Liver (tissue), 9 donors: Measurements from ENCODE around the gene GVQW3. TPM values are rescaled to one million over a fixed set of nuclear protein-coding genes. Genes with fewer than 3 reads are reported as not detected.

Experiments
- DNase-seq: peaks from one replicate; pipeline ENCODE4 v3.0.0-alpha.2; 2017; ENCODE audit warnings: low spot score
- H3K27ac ChIP-seq, 2 donors: one replicate each; pipeline ENCODE4 v1.7.0; 2013; ENCODE audit warnings: inconsistent platforms in 2 of 2, low read length in 2 of 2, control low read depth in 1 of 2, low read depth in 1 of 2, mild to moderate bottlenecking in 1 of 2
- H3K27me3 ChIP-seq, 4 donors: one replicate each; pipeline versions ENCODE4 v1.6.1 to v1.7.0; 2013; ENCODE audit warnings: low read length in 3 of 4, inconsistent platforms in 1 of 4, mild to moderate bottlenecking in 1 of 4, moderate library complexity in 1 of 4; ENCODE audit not compliant: control insufficient read depth in 4 of 4, insufficient read depth in 4 of 4
- H3K36me3 ChIP-seq, 4 donors: one replicate each; pipeline versions ENCODE4 v1.6.1 to v1.7.0; 2013; ENCODE audit warnings: low read length in 3 of 4, mild to moderate bottlenecking in 3 of 4, low read depth in 1 of 4, moderate library complexity in 1 of 4; ENCODE audit not compliant: control insufficient read depth in 4 of 4, insufficient read depth in 3 of 4
- H3K4me1 ChIP-seq, 4 donors: one replicate each; pipeline versions ENCODE4 v1.6.1 to v1.7.0; 2013; ENCODE audit warnings: low read length in 3 of 4, mild to moderate bottlenecking in 3 of 4, moderate library complexity in 1 of 4; ENCODE audit not compliant: control insufficient read depth in 4 of 4, insufficient read depth in 4 of 4
- H3K4me3 ChIP-seq, 3 donors: one replicate each; pipeline versions ENCODE4 v1.6.1 to v1.7.0; 2013; ENCODE audit warnings: low read length in 3 of 3, control low read depth in 1 of 3, low read depth in 1 of 3, mild to moderate bottlenecking in 1 of 3
- H3K9ac ChIP-seq, 2 donors: one replicate each; pipeline ENCODE4 v1.7.0; 2013; ENCODE audit warnings: low read length in 2 of 2, mild to moderate bottlenecking in 2 of 2, moderate library complexity in 2 of 2, control low read depth in 1 of 2, low read depth in 1 of 2
- H3K9me3 ChIP-seq, 4 donors: one replicate each; pipeline versions ENCODE4 v1.6.1 to v1.7.0; 2013; ENCODE audit warnings: low read length in 3 of 4; ENCODE audit not compliant: control insufficient read depth in 4 of 4
- EGR1 ChIP-seq, 2 donors: IDR thresholded peaks; 2 replicates each; pipeline ENCODE4 v1.6.1; 2016 to 2018; ENCODE audit warnings: antibody characterized with exemption in 2 of 2, low read depth in 2 of 2
- FOXA1 ChIP-seq: IDR thresholded peaks from 2 replicates; pipeline ENCODE4 v1.6.1; 2016; ENCODE audit warnings: antibody characterized with exemption
- FOXA2 ChIP-seq: IDR thresholded peaks from 2 replicates; pipeline ENCODE4 v1.6.1; 2016; ENCODE audit warnings: antibody characterized with exemption
- GABPA ChIP-seq, 2 donors: IDR thresholded peaks in 1 of 2; conservative IDR thresholded peaks in 1 of 2; 2 replicates each; pipeline ENCODE4 v1.6.1; 2016; ENCODE audit warnings: antibody characterized with exemption in 2 of 2, mild to moderate bottlenecking in 1 of 2, moderate library complexity in 1 of 2
- HNF4A ChIP-seq, 2 donors: conservative IDR thresholded peaks; 2 replicates each; pipeline ENCODE4 v1.6.1; 2016; ENCODE audit warnings: antibody characterized with exemption in 2 of 2, mild to moderate bottlenecking in 2 of 2
- HNF4G ChIP-seq: IDR thresholded peaks from 2 replicates; pipeline ENCODE4 v1.6.1; 2016; ENCODE audit warnings: antibody characterized with exemption
- JUND ChIP-seq, 2 donors: IDR thresholded peaks; 2 replicates each; pipeline ENCODE4 v1.6.1; 2016; ENCODE audit warnings: antibody characterized with exemption in 2 of 2
- NR2F2 ChIP-seq: IDR thresholded peaks from 2 replicates; pipeline ENCODE4 v1.6.1; 2016; ENCODE audit warnings: antibody characterized with exemption
- RAD21 ChIP-seq, 2 donors: IDR thresholded peaks; 2 replicates each; pipeline ENCODE4 v1.6.1; 2016; ENCODE audit warnings: antibody characterized with exemption in 2 of 2, mild to moderate bottlenecking in 2 of 2
- RXRA ChIP-seq, 2 donors: IDR thresholded peaks; 2 replicates each; pipeline ENCODE4 v1.6.1; 2017 to 2018; ENCODE audit warnings: antibody characterized with exemption in 2 of 2, mild to moderate bottlenecking in 1 of 2
- SP1 ChIP-seq: IDR thresholded peaks from 2 replicates; pipeline ENCODE4 v1.6.1; 2018; ENCODE audit warnings: antibody characterized with exemption, mild to moderate bottlenecking
- TAF1 ChIP-seq: conservative IDR thresholded peaks from 2 replicates; pipeline ENCODE4 v1.6.1; 2016; ENCODE audit warnings: antibody characterized with exemption, mild to moderate bottlenecking
- YY1 ChIP-seq: IDR thresholded peaks from 2 replicates; pipeline ENCODE4 v1.6.1; 2016; ENCODE audit warnings: antibody characterized with exemption, mild to moderate bottlenecking
- WGBS: extraction: QIAGEN DNeasy Blood & Tissue Kit; methylation state at CpG from one replicate; pipeline ENCODE4 v1.1.7; 2013; 5-methylcytosine and 5-hydroxymethylcytosine counted together
- polyA plus RNA-seq, 2 donors: library from polyadenylated mRNA; stranded (reverse) in 1 of 2; unstranded in 1 of 2; fragments of 200-250 nt in 1 of 2; fragments of >200 nt in 1 of 2; fragmentation: Nextera tagmentation in 1 of 2; extraction: Ambion mirVana in 1 of 2; gene quantifications; one replicate each; pipeline versions ENCODE4 v1.2.1 to v1.2.3, GENCODE V29; 2013 to 2015
- total RNA-seq, 2 donors: library from RNA; depleted of rRNA; stranded (reverse); fragments of >200 nt; gene quantifications; one replicate each; pipeline ENCODE4 v1.2.3, GENCODE V29; 2014
- TF ChIP-seq, protein P1 (sequence below): IDR thresholded peaks from 2 replicates; pipeline ENCODE4 v1.6.1; 2016; ENCODE audit warnings: antibody characterized with exemption
- TF ChIP-seq, protein P2 (sequence below): IDR thresholded peaks from 2 replicates; pipeline ENCODE4 v1.6.1; 2016; ENCODE audit warnings: antibody characterized with exemption
- TF ChIP-seq, protein P3 (sequence below): IDR thresholded peaks from 2 replicates; pipeline ENCODE4 v1.6.1; 2016; ENCODE audit warnings: antibody characterized with exemption
- TF ChIP-seq, protein P4 (sequence below): IDR thresholded peaks from 2 replicates; pipeline ENCODE4 v1.6.1; 2016; ENCODE audit warnings: antibody characterized with exemption, mild to moderate bottlenecking
- TF ChIP-seq, protein P5 (sequence below): fragments of 150-350 bp; IDR thresholded peaks from 2 replicates; pipeline ENCODE4 v1.5.1; 2017; ENCODE audit warnings: improper control_type of control experiment, low read depth, low read length; ENCODE audit not compliant: missing input control
- donor health status: healthy.
- donor health status: healthy.
- donor health status: healthy.
- donor health status: healthy.
- donor health status: healthy.

GVQW3 gene
- total and polyA plus RNA-seq, 4 donors = 0.18 to 1.3 (median 0.65) TPM

DNA sequence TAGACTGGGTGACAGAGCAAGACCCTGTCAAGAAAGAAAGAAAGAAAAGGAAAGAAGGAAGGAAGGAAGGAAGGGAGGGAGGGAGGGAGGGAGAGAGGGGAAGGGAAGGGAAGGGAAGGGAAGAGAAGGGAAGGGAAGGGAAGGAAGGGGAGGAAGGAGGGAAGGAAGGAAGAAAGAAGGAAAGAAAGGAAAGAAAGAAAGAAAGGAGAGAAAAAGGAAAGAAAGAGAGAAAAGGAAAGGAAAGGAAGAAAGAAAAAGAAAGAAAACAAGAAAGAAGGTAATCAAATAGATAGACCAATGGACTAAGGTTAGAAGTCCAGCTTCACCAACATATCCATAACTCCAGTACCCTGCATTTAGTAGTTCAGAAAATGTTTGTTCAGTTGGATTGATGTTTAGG is 45.5 kb downstream of the GVQW3 start:
- Histone ChIP-seq H3K27ac (no peak overlapping the region), H3K4me3 (no peak overlapping the region), H3K9ac (no peak overlapping the region), H3K4me1 (no peaks in the 10 kb centered on the region), H3K9me3 (no peaks in the 10 kb centered on the region), H3K36me3 (no peaks in the 10 kb centered on the region), H3K27me3 (peaks cover 0 to 3% (median 0%) of the 10 kb centered on the region in 4 donors)
- DNase-seq = no peak
- TF ChIP-seq FOXA1 = no peak
- no peak for TF ChIP-seq HNF4A (conservative IDR thresholded peaks at IDR 0.05)
- no peak for TF ChIP-seq HNF4G
- no peak for TF ChIP-seq NR2F2
- no peak for TF ChIP-seq SP1
- no peak for TF ChIP-seq RAD21 (IDR thresholded peaks at IDR 0.05)
- TF ChIP-seq, protein P1, sequence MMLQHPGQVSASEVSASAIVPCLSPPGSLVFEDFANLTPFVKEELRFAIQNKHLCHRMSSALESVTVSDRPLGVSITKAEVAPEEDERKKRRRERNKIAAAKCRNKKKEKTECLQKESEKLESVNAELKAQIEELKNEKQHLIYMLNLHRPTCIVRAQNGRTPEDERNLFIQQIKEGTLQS = no peak
- TF ChIP-seq, protein P2, sequence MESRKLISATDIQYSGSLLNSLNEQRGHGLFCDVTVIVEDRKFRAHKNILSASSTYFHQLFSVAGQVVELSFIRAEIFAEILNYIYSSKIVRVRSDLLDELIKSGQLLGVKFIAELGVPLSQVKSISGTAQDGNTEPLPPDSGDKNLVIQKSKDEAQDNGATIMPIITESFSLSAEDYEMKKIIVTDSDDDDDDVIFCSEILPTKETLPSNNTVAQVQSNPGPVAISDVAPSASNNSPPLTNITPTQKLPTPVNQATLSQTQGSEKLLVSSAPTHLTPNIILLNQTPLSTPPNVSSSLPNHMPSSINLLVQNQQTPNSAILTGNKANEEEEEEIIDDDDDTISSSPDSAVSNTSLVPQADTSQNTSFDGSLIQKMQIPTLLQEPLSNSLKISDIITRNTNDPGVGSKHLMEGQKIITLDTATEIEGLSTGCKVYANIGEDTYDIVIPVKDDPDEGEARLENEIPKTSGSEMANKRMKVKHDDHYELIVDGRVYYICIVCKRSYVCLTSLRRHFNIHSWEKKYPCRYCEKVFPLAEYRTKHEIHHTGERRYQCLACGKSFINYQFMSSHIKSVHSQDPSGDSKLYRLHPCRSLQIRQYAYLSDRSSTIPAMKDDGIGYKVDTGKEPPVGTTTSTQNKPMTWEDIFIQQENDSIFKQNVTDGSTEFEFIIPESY = no peak
- no peak for TF ChIP-seq YY1
- TF ChIP-seq, protein P3, sequence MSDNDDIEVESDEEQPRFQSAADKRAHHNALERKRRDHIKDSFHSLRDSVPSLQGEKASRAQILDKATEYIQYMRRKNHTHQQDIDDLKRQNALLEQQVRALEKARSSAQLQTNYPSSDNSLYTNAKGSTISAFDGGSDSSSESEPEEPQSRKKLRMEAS = no peak
- no peak for TF ChIP-seq GABPA (IDR thresholded peaks at IDR 0.05 in 1 of 2, conservative IDR thresholded peaks at IDR 0.05 in 1 of 2)
- no peak for TF ChIP-seq EGR1 (IDR thresholded peaks at IDR 0.05; ENCODE audit: low read depth in 2 of 2)
- TF ChIP-seq, protein P4, sequence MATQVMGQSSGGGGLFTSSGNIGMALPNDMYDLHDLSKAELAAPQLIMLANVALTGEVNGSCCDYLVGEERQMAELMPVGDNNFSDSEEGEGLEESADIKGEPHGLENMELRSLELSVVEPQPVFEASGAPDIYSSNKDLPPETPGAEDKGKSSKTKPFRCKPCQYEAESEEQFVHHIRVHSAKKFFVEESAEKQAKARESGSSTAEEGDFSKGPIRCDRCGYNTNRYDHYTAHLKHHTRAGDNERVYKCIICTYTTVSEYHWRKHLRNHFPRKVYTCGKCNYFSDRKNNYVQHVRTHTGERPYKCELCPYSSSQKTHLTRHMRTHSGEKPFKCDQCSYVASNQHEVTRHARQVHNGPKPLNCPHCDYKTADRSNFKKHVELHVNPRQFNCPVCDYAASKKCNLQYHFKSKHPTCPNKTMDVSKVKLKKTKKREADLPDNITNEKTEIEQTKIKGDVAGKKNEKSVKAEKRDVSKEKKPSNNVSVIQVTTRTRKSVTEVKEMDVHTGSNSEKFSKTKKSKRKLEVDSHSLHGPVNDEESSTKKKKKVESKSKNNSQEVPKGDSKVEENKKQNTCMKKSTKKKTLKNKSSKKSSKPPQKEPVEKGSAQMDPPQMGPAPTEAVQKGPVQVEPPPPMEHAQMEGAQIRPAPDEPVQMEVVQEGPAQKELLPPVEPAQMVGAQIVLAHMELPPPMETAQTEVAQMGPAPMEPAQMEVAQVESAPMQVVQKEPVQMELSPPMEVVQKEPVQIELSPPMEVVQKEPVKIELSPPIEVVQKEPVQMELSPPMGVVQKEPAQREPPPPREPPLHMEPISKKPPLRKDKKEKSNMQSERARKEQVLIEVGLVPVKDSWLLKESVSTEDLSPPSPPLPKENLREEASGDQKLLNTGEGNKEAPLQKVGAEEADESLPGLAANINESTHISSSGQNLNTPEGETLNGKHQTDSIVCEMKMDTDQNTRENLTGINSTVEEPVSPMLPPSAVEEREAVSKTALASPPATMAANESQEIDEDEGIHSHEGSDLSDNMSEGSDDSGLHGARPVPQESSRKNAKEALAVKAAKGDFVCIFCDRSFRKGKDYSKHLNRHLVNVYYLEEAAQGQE = no peak
- TF ChIP-seq TAF1 = no peak
- no peak for TF ChIP-seq JUND (IDR thresholded peaks at IDR 0.05)
- no peak for TF ChIP-seq FOXA2

DNA sequence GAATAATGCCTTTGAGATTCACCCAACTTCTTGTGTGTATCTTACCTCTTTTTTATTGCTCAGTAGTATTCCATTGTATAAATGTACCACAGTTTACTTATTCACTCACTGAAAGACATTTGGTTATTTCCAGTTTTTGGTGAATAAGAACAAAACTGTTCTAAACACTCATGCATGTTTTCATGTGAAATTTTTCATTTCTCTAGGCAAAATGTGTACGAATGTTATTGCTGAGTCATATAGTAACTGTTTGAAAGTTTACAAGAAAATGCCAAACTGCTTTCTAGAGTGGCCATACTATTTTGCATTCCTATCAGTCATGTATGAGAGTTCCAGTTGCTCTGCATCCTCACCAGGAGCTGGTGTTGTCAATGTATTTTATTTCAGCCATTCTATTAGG is 54.9 kb downstream of the GVQW3 start:
- 88% methylated on average over 1 of the region's 1 CpG for WGBS
- Histone ChIP-seq H3K27ac (no peak overlapping the region), H3K4me3 (no peak overlapping the region), H3K27me3 (no peaks in the 10 kb centered on the region), H3K4me1 (no peaks in the 10 kb centered on the region), H3K9me3 (no peaks in the 10 kb centered on the region), H3K36me3 (no peaks in the 10 kb centered on the region), H3K9ac (no peak overlapping the region)
- DNase-seq = no peak
- TF ChIP-seq, protein P5, sequence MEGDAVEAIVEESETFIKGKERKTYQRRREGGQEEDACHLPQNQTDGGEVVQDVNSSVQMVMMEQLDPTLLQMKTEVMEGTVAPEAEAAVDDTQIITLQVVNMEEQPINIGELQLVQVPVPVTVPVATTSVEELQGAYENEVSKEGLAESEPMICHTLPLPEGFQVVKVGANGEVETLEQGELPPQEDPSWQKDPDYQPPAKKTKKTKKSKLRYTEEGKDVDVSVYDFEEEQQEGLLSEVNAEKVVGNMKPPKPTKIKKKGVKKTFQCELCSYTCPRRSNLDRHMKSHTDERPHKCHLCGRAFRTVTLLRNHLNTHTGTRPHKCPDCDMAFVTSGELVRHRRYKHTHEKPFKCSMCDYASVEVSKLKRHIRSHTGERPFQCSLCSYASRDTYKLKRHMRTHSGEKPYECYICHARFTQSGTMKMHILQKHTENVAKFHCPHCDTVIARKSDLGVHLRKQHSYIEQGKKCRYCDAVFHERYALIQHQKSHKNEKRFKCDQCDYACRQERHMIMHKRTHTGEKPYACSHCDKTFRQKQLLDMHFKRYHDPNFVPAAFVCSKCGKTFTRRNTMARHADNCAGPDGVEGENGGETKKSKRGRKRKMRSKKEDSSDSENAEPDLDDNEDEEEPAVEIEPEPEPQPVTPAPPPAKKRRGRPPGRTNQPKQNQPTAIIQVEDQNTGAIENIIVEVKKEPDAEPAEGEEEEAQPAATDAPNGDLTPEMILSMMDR = no peak
- TF ChIP-seq, protein P1 = no peak
- TF ChIP-seq TAF1 = no peak
- no peak for TF ChIP-seq JUND (IDR thresholded peaks at IDR 0.05)
- TF ChIP-seq RAD21 (IDR thresholded peaks at IDR 0.05) = no peak
- TF ChIP-seq YY1 = no peak
- no peak for TF ChIP-seq FOXA2
- no peak for TF ChIP-seq EGR1 (IDR thresholded peaks at IDR 0.05; ENCODE audit: low read depth in 2 of 2)
- TF ChIP-seq RXRA (IDR thresholded peaks at IDR 0.05) = no peak
- TF ChIP-seq, protein P3 = no peak
- no peak for TF ChIP-seq HNF4A (conservative IDR thresholded peaks at IDR 0.05)
- TF ChIP-seq, protein P2 = no peak
- no peak for TF ChIP-seq NR2F2
- no peak for TF ChIP-seq SP1
- TF ChIP-seq HNF4G = no peak
- no peak for TF ChIP-seq GABPA (IDR thresholded peaks at IDR 0.05 in 1 of 2, conservative IDR thresholded peaks at IDR 0.05 in 1 of 2)
